ENCODE results near the gene GPC6.

GPC6 gene

GRCh38 chr13:93517658-93518057, 291.1 kb downstream of the GPC6 start:
- no peak for FAIRE-seq

- no peak for FAIRE-seq
Observed at GRCh38 chr13:93521307-93521706, 294.7 kb downstream of the GPC6 start.

- FAIRE-seq, result no peak
Observed at GRCh38 chr13:93522501-93522900, 295.9 kb downstream of the GPC6 start.

GRCh38 chr13:93525087-93525486, 298.5 kb downstream of the GPC6 start:
- no peak for FAIRE-seq

- FAIRE-seq, result no peak
Observed at GRCh38 chr13:93527748-93528297, 301.2 kb downstream of the GPC6 start.

GRCh38 chr13:93529961-93530360, 303.4 kb downstream of the GPC6 start:
- no peak for FAIRE-seq

- no peak for FAIRE-seq
Observed at GRCh38 chr13:93534181-93534700, 307.6 kb downstream of the GPC6 start.

- no peak for FAIRE-seq
Observed at GRCh38 chr13:93535251-93535650, 308.6 kb downstream of the GPC6 start.

- no peak for FAIRE-seq
Observed at GRCh38 chr13:93539914-93540313, 313.3 kb downstream of the GPC6 start.

GRCh38 chr13:93547886-93548285, 321.3 kb downstream of the GPC6 start:
- FAIRE-seq, result no peak

GRCh38 chr13:93549326-93550005, 322.9 kb downstream of the GPC6 start:
- FAIRE-seq, result no peak

- FAIRE-seq, result no peak
Observed at GRCh38 chr13:93550236-93550635, 323.6 kb downstream of the GPC6 start.

- no peak for FAIRE-seq
Observed at GRCh38 chr13:93552596-93552995, 326.0 kb downstream of the GPC6 start.

GRCh38 chr13:93554514-93554913, 327.9 kb downstream of the GPC6 start:
- no peak for FAIRE-seq

- FAIRE-seq, result no peak
Observed at GRCh38 chr13:93558637-93559036, 332.0 kb downstream of the GPC6 start.

GRCh38 chr13:93559718-93560117, 333.1 kb downstream of the GPC6 start:
- no peak for FAIRE-seq

GRCh38 chr13:93561576-93562225, 335.1 kb downstream of the GPC6 start:
- FAIRE-seq, result no peak

- FAIRE-seq, result no peak
Observed at GRCh38 chr13:93562676-93563075, 336.1 kb downstream of the GPC6 start.

GRCh38 chr13:93577105-93577504, 350.5 kb downstream of the GPC6 start:
- no peak for FAIRE-seq

GRCh38 chr13:93589788-93590187, 363.2 kb downstream of the GPC6 start:
- FAIRE-seq, result no peak

- no peak for FAIRE-seq
Observed at GRCh38 chr13:93603043-93603442, 376.4 kb downstream of the GPC6 start.

GRCh38 chr13:93614776-93615175, 388.2 kb downstream of the GPC6 start:
- no peak for FAIRE-seq

- peak; percentile 26 for FAIRE-seq
Observed at GRCh38 chr13:93620181-93620765, 393.7 kb downstream of the GPC6 start.

- no peak for FAIRE-seq
Observed at GRCh38 chr13:93621051-93621450, 394.4 kb downstream of the GPC6 start.
